ENCODE data around the gene KIF7.

DNA sequence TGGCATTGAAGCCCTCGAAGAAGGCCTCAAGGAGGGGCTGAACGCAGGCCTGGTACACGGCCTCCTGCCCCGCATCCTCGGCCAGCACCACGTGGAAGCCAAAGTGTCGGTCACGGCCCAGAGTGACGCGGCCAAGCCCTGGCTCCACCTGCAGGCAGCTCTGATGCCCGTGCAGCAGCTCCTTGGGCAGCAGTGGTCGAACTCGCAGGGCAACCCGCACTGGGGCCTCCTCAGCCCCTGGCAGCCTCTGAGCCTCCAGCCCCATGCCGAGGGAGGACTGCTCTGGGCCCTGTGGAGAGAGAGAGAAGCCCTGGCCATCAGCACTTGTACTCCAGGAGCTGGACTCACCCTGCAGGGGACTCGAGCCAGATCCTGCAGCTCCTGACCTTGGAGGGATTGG lies 2.6 kb downstream of the KIF7 start:
- TF ChIP-seq, protein P1, sequence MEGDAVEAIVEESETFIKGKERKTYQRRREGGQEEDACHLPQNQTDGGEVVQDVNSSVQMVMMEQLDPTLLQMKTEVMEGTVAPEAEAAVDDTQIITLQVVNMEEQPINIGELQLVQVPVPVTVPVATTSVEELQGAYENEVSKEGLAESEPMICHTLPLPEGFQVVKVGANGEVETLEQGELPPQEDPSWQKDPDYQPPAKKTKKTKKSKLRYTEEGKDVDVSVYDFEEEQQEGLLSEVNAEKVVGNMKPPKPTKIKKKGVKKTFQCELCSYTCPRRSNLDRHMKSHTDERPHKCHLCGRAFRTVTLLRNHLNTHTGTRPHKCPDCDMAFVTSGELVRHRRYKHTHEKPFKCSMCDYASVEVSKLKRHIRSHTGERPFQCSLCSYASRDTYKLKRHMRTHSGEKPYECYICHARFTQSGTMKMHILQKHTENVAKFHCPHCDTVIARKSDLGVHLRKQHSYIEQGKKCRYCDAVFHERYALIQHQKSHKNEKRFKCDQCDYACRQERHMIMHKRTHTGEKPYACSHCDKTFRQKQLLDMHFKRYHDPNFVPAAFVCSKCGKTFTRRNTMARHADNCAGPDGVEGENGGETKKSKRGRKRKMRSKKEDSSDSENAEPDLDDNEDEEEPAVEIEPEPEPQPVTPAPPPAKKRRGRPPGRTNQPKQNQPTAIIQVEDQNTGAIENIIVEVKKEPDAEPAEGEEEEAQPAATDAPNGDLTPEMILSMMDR (IDR thresholded peaks at IDR 0.05), result no peak
- no peak for TF ChIP-seq POLR2A (IDR thresholded peaks at IDR 0.05)
